Mesenchymal stem cell (in vitro differentiated cells and primary cell): ENCODE measurements around the gene FGF22.

Source experiments
- DNase-seq: peaks from one replicate; pipeline ENCODE4 v3.0.0-alpha.2; 2013
- H2AFZ ChIP-seq: one replicate; pipeline ENCODE4 v1.6.1; 2013; ENCODE audit warnings: low read depth, mild to moderate bottlenecking, control low read depth, inconsistent platforms, low read length, moderate library complexity
- H2AK5ac ChIP-seq: 2 replicates; pipeline ENCODE4 v1.6.1; 2013; ENCODE audit warnings: low read length, moderate library complexity, mild to moderate bottlenecking, inconsistent platforms; ENCODE audit not compliant: severe bottlenecking
- H2BK120ac ChIP-seq: one replicate; pipeline ENCODE4 v1.6.1; 2013; ENCODE audit warnings: low read depth, mild to moderate bottlenecking, inconsistent platforms, low read length, moderate library complexity
- H2BK12ac ChIP-seq, 2 experiments: one replicate each; pipeline ENCODE4 v1.6.1; 2013; ENCODE audit warnings: inconsistent platforms in 2 of 2, low read length in 2 of 2, mild to moderate bottlenecking in 2 of 2, moderate library complexity in 2 of 2, control low read depth in 1 of 2
- H2BK15ac ChIP-seq: one replicate; pipeline ENCODE4 v1.6.1; 2013; ENCODE audit warnings: mild to moderate bottlenecking, low read depth, inconsistent platforms; ENCODE audit not compliant: poor library complexity, severe bottlenecking
- H2BK5ac ChIP-seq: 2 replicates; pipeline ENCODE4 v1.6.1; 2013; ENCODE audit warnings: low read depth, mild to moderate bottlenecking, low read length, control low read depth, inconsistent platforms; ENCODE audit not compliant: poor library complexity, severe bottlenecking
- H3K14ac ChIP-seq, 2 experiments: one replicate each; pipeline ENCODE4 v1.6.1; 2013; ENCODE audit warnings: inconsistent platforms in 2 of 2, low read length in 2 of 2, control low read depth in 1 of 2, mild to moderate bottlenecking in 1 of 2, moderate library complexity in 1 of 2
- H3K18ac ChIP-seq, 2 experiments: one replicate each; pipeline ENCODE4 v1.6.1; 2013; ENCODE audit warnings: inconsistent platforms in 2 of 2, low read length in 2 of 2, control low read depth in 1 of 2, low read depth in 1 of 2, mild to moderate bottlenecking in 1 of 2
- H3K23ac ChIP-seq, 2 experiments: one replicate each; pipeline ENCODE4 v1.6.1; 2013; ENCODE audit warnings: inconsistent platforms in 2 of 2, low read length in 2 of 2, mild to moderate bottlenecking in 2 of 2, moderate library complexity in 2 of 2, control low read depth in 1 of 2
- H3K27ac ChIP-seq: 2 replicates; pipeline ENCODE4 v1.5.1; 2013; ENCODE audit warnings: mild to moderate bottlenecking, moderate library complexity, low read length, control low read depth, inconsistent platforms; ENCODE audit not compliant: poor library complexity, severe bottlenecking
- H3K27me3 ChIP-seq, 2 experiments: 2 replicates each; pipeline versions ENCODE4 v1.6.1 to v1.7.0; 2013; ENCODE audit warnings: low read length in 2 of 2, mild to moderate bottlenecking in 2 of 2, moderate library complexity in 2 of 2, control low read depth in 1 of 2, inconsistent platforms in 1 of 2; ENCODE audit not compliant: control insufficient read depth in 1 of 2, insufficient read depth in 1 of 2
- H3K36me3 ChIP-seq, 2 experiments: 2 replicates each; pipeline versions ENCODE4 v1.6.1 to v1.7.0; 2013; ENCODE audit warnings: low read length in 2 of 2, control low read depth in 1 of 2, inconsistent platforms in 1 of 2, low read depth in 1 of 2, mild to moderate bottlenecking in 1 of 2; ENCODE audit not compliant: insufficient read depth in 2 of 2, control insufficient read depth in 1 of 2
- H3K4ac ChIP-seq, 2 experiments: one replicate each; pipeline ENCODE4 v1.6.1; 2013; ENCODE audit warnings: inconsistent platforms in 2 of 2, low read length in 2 of 2, mild to moderate bottlenecking in 2 of 2, moderate library complexity in 2 of 2, control low read depth in 1 of 2, low read depth in 1 of 2
- H3K4me1 ChIP-seq: 2 replicates; pipeline ENCODE4 v1.6.1; 2013; ENCODE audit warnings: low read depth, low read length, control low read depth; ENCODE audit not compliant: control insufficient read depth, insufficient read depth
- H3K4me2 ChIP-seq: 2 replicates; pipeline ENCODE4 v1.6.1; 2013; ENCODE audit warnings: low read length, mild to moderate bottlenecking, inconsistent platforms; ENCODE audit not compliant: poor library complexity, severe bottlenecking
- H3K4me3 ChIP-seq, 2 experiments: 2 replicates each; pipeline versions ENCODE4 v1.5.1 to v1.7.0; 2013; ENCODE audit warnings: low read length in 2 of 2, mild to moderate bottlenecking in 2 of 2, control low read depth in 1 of 2, low read depth in 1 of 2; ENCODE audit not compliant: insufficient read depth in 1 of 2
- H3K79me1 ChIP-seq: replicated peaks from 2 replicates; pipeline ENCODE4 v1.6.1; 2013; ENCODE audit warnings: mild to moderate bottlenecking, control low read depth, low read length, inconsistent platforms; ENCODE audit not compliant: poor library complexity, severe bottlenecking
- H3K9ac ChIP-seq: 2 replicates; pipeline ENCODE4 v1.7.0; 2013; ENCODE audit warnings: mild to moderate bottlenecking, low read length, moderate library complexity
- H3K9me3 ChIP-seq: 2 replicates; pipeline ENCODE4 v1.7.0; 2013; ENCODE audit warnings: mild to moderate bottlenecking, low read length; ENCODE audit not compliant: control insufficient read depth
- H4K8ac ChIP-seq: one replicate; pipeline ENCODE4 v1.6.1; 2013; ENCODE audit warnings: inconsistent platforms, mild to moderate bottlenecking, low read length, moderate library complexity
- H4K91ac ChIP-seq: one replicate; pipeline ENCODE4 v1.6.1; 2013; ENCODE audit warnings: mild to moderate bottlenecking, low read length, inconsistent platforms
- WGBS: methylation state at CpG from one replicate; pipeline ENCODE4 v1.1.7; 2013; ENCODE audit warnings: mixed read lengths; 5-methylcytosine and 5-hydroxymethylcytosine counted together

Gene FGF22

DNA sequence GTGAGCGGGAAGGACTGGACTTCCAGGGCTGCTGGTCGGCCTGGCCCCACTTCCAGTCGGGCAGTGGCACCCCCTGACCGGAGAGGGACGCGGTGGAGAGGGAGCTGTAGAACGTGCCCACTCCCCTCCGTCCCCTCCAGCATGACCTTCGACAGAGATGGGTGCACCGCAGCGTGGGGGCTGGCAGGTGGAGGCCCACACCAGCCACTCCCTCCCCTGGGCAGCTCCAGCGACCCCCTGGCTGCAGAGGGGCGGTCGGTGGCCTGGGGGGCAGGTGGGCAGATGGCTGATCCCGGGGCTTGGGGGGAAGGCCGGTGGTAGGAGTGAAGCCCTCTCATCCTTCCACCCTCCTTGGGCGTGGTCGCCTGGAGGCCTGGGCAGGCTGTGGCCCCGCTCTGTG is 47.6 kb upstream of the FGF22 start:
- Histone ChIP-seq H3K23ac (no peak overlapping the region), H3K27ac (no peak overlapping the region), H3K9me3 (no peaks in the 10 kb centered on the region), H3K4me1 (peaks cover 41% of the 10 kb centered on the region), H3K9ac (no peak overlapping the region), H4K8ac (no peak overlapping the region), H2BK5ac (no peak overlapping the region), H3K4me2 (no peak overlapping the region), H4K91ac (no peak overlapping the region), H3K4me3 (no peak overlapping the region), H3K14ac (no peak overlapping the region), H3K27me3 (peaks cover 14 to 75% of the 10 kb centered on the region in 2 experiments), H2BK12ac (no peak overlapping the region), H3K36me3 (peaks cover 0 to 5% of the 10 kb centered on the region in 2 experiments), H2BK120ac (no peak overlapping the region), H2BK15ac (no peak overlapping the region), H3K18ac (no peak overlapping the region), H2AK5ac (no peak overlapping the region), H3K79me1 (peaks cover 14% of the 10 kb centered on the region), H3K4ac (no peak overlapping the region), H2AFZ (no peak overlapping the region)
- no peak for DNase-seq
- 86% methylated on average over 17 of the region's 19 CpGs for WGBS

- Histone ChIP-seq H3K4me1 (peaks cover 37% of the 10 kb centered on the region), H3K18ac (no peak overlapping the region), H3K27ac (no peak overlapping the region), H3K27me3 (peaks cover 14 to 76% of the 10 kb centered on the region in 2 experiments), H3K9me3 (no peaks in the 10 kb centered on the region), H3K23ac (no peak overlapping the region), H2BK15ac (no peak overlapping the region), H4K8ac (no peak overlapping the region), H3K14ac (no peak overlapping the region), H3K4ac (no peak overlapping the region), H3K4me2 (no peak overlapping the region), H2AK5ac (no peak overlapping the region), H4K91ac (no peak overlapping the region), H2BK120ac (no peak overlapping the region), H2AFZ (no peak overlapping the region), H3K9ac (no peak overlapping the region), H3K79me1 (peaks cover 19% of the 10 kb centered on the region), H3K4me3 (no peak overlapping the region), H3K36me3 (peaks cover 0 to 5% of the 10 kb centered on the region in 2 experiments), H2BK5ac (no peak overlapping the region), H2BK12ac (no peak overlapping the region)
- DNase-seq: no peak
- WGBS: 90% methylated on average over 18 of the region's 18 CpGs
Measured at GRCh38 chr19:593055-593454, 46.6 kb upstream of the FGF22 start.

GRCh38 chr19:593505-593904 is 46.2 kb upstream of the FGF22 start:
- no peak for DNase-seq
- Histone ChIP-seq H3K14ac (no peak overlapping the region), H2AK5ac (no peak overlapping the region), H3K27me3 (peaks cover 14 to 71% of the 10 kb centered on the region in 2 experiments), H3K4me1 (peaks cover 32% of the 10 kb centered on the region), H3K23ac (no peak overlapping the region), H3K9ac (no peak overlapping the region), H3K4me2 (no peak overlapping the region), H3K9me3 (no peaks in the 10 kb centered on the region), H2BK5ac (no peak overlapping the region), H3K4me3 (no peak overlapping the region), H3K36me3 (peaks cover 0 to 5% of the 10 kb centered on the region in 2 experiments), H2BK120ac (no peak overlapping the region), H3K18ac (no peak overlapping the region), H3K4ac (no peak overlapping the region), H2AFZ (no peak overlapping the region), H2BK15ac (no peak overlapping the region), H2BK12ac (no peak overlapping the region), H4K91ac (no peak overlapping the region), H3K79me1 (peaks cover 19% of the 10 kb centered on the region), H3K27ac (no peak overlapping the region), H4K8ac (no peak overlapping the region)
- WGBS: 74% methylated on average over 9 of the region's 9 CpGs

- Histone ChIP-seq H4K91ac (no peak overlapping the region), H3K9ac (no peak overlapping the region), H3K27me3 (peaks cover 5 to 63% of the 10 kb centered on the region in 2 experiments), H2BK120ac (no peak overlapping the region), H2AK5ac (no peak overlapping the region), H3K4me2 (no peak overlapping the region), H3K4ac (no peak overlapping the region), H3K9me3 (no peaks in the 10 kb centered on the region), H3K4me3 (no peak overlapping the region), H3K14ac (no peak overlapping the region), H3K18ac (no peak overlapping the region), H3K27ac (no peak overlapping the region), H2BK5ac (no peak overlapping the region), H4K8ac (no peak overlapping the region), H2BK12ac (no peak overlapping the region), H3K23ac (no peak overlapping the region), H3K4me1 (peaks cover 24% of the 10 kb centered on the region), H2BK15ac (no peak overlapping the region), H2AFZ (no peak overlapping the region), H3K36me3 (no peaks in the 10 kb centered on the region), H3K79me1 (peaks cover 19% of the 10 kb centered on the region)
- no peak for DNase-seq
- 79% methylated on average over 24 of the region's 24 CpGs for WGBS
Measured at GRCh38 chr19:594265-594870, 45.3 kb upstream of the FGF22 start.
